MM.1S (cell line): ENCODE measurements around the gene TANC1.

Experiments used
- CTCF ChIP-seq: fragments of 300-600 bp; sonication (generic); IDR thresholded peaks from 2 replicates; pipeline ENCODE4 v1.5.1; 2016; ENCODE audit warnings: antibody characterized with exemption, low read length, mixed read lengths
- EZH2phosphoT487 ChIP-seq: fragments of 300-600 bp; sonication (generic); IDR thresholded peaks from 2 replicates; pipeline ENCODE4 v1.6.1; 2018; ENCODE audit warnings: antibody characterized with exemption, low read length

GRCh38 chr2:159144776-159145614, 176.6 kb downstream of the TANC1 start:
- TF ChIP-seq CTCF (no peak), EZH2phosphoT487 (no peak)
